WTC11 (cell line): ENCODE results near the gene RABGGTA. TPM values are rescaled to one million over a fixed set of nuclear protein-coding genes. Genes with fewer than 3 reads are reported as not detected.
A peak's percentile ranks its signal among the peaks of the same experiment; 100 is the strongest.

Experiments
- ATAC-seq: fragments of 200-7000 bp; cut with Tn5 transposase; 2 replicates; pipeline ENCODE4 v1.10.0; 2021; ENCODE audit warnings: mild to moderate bottlenecking, moderate library complexity
- CTCF ChIA-PET: fragments of 300-600 bp; sonication (Branson Sonifier 250); formaldehyde crosslinking; loops from one replicate; lab custom pipeline; 2021; ENCODE audit warnings: antibody characterized with exemption; lab: Charles Lee
- POLR2A ChIA-PET: fragments of 350-600 bp; sonication (Branson Sonifier 250); formaldehyde crosslinking; loops from one replicate; lab custom pipeline; 2021; ENCODE audit warnings: antibody characterized with exemption; lab: Charles Lee
- DNase-seq: peaks from one replicate; pipeline ENCODE4 v3.0.0; 2021; ENCODE audit warnings: low spot score
- H3K27ac Mint-ChIP-seq: 2 replicates; pipeline ENCODE4 v1.8.0; 2021; ENCODE audit warnings: mixed read lengths
- H3K27me3 Mint-ChIP-seq: 2 replicates; pipeline ENCODE4 v1.8.0; 2021; ENCODE audit warnings: low read depth, mild to moderate bottlenecking, moderate library complexity, mixed read lengths
- H3K36me3 Mint-ChIP-seq: 2 replicates; pipeline ENCODE4 v1.8.0; 2021; ENCODE audit warnings: mixed read lengths
- H3K4me1 Mint-ChIP-seq: 2 replicates; pipeline ENCODE4 v1.8.0; 2022; ENCODE audit warnings: mixed read lengths
- H3K4me3 Mint-ChIP-seq: 2 replicates; pipeline ENCODE4 v1.8.0; 2021; ENCODE audit warnings: mild to moderate bottlenecking, moderate library complexity, mixed read lengths
- H3K9me3 Mint-ChIP-seq: 2 replicates; pipeline ENCODE4 v1.8.0; 2021; ENCODE audit warnings: mixed read lengths
- ATF1 ChIP-seq: sonication (generic); formaldehyde crosslinking; IDR thresholded peaks from 2 replicates; pipeline ENCODE4 v1.8.1; 2023; ENCODE audit warnings: mild to moderate bottlenecking, moderate library complexity, missing genetic modification reagents
- EMX1 ChIP-seq: fragments of 250-450 bp; sonication (Bioruptor Pico); IDR thresholded peaks from 2 replicates; pipeline ENCODE4 v1.8.0; 2021; ENCODE audit warnings: mild to moderate bottlenecking
- ESRRA ChIP-seq: sonication (generic); formaldehyde crosslinking; IDR thresholded peaks from 2 replicates; pipeline ENCODE4 v1.8.1; 2022; ENCODE audit warnings: mild to moderate bottlenecking, missing genetic modification reagents, borderline replicate concordance
- GRHL2 ChIP-seq: fragments of 250-450 bp; sonication (Bioruptor Pico); IDR thresholded peaks from 2 replicates; pipeline ENCODE4 v1.8.0; 2022; ENCODE audit warnings: mild to moderate bottlenecking, moderate library complexity; ENCODE audit not compliant: insufficient replicate concordance, severe bottlenecking
- JUN ChIP-seq: sonication (generic); formaldehyde crosslinking; IDR thresholded peaks from 2 replicates; pipeline ENCODE4 v1.8.0; 2023; ENCODE audit warnings: mild to moderate bottlenecking, missing genetic modification reagents
- NFATC4 ChIP-seq: fragments of 250-450 bp; sonication (Bioruptor Pico); IDR thresholded peaks from 2 replicates; pipeline ENCODE4 v1.9.0; 2021; ENCODE audit warnings: mild to moderate bottlenecking
- RORB ChIP-seq: fragments of 250-450 bp; sonication (Bioruptor Pico); IDR thresholded peaks from 2 replicates; pipeline ENCODE4 v1.9.0; 2021; ENCODE audit warnings: mild to moderate bottlenecking
- SMAD4 ChIP-seq: sonication (generic); formaldehyde crosslinking; IDR thresholded peaks from 2 replicates; pipeline ENCODE4 v1.8.0; 2022; ENCODE audit warnings: mild to moderate bottlenecking, missing genetic modification reagents
- SP1 ChIP-seq: sonication (generic); formaldehyde crosslinking; conservative IDR thresholded peaks from 2 replicates; pipeline ENCODE4 v1.8.1; 2022; ENCODE audit warnings: missing genetic modification reagents
- TCF7 ChIP-seq: sonication (generic); formaldehyde crosslinking; IDR thresholded peaks from 2 replicates; pipeline ENCODE4 v1.8.0; 2022; ENCODE audit warnings: mild to moderate bottlenecking, low read depth, missing genetic modification reagents, moderate library complexity
- ZNF121 ChIP-seq: sonication (generic); formaldehyde crosslinking; IDR thresholded peaks from 2 replicates; pipeline ENCODE4 v1.8.0; 2023; ENCODE audit warnings: missing genetic modification reagents
- ZNF416 ChIP-seq: fragments of 250-450 bp; sonication (Bioruptor Pico); IDR thresholded peaks from 2 replicates; pipeline ENCODE4 v1.9.0; 2021; ENCODE audit warnings: mild to moderate bottlenecking, inconsistent platforms
- ZNF671 ChIP-seq: fragments of 250-450 bp; sonication (Bioruptor Pico); IDR thresholded peaks from 2 replicates; pipeline ENCODE4 v1.8.0; 2021; ENCODE audit warnings: mild to moderate bottlenecking
- total RNA-seq: library from RNA; stranded (reverse); gene quantifications from 3 replicates; pipeline ENCODE4 v1.2.3, GENCODE V29; 2021
- TF ChIP-seq, protein P1 (sequence below): sonication (generic); formaldehyde crosslinking; IDR thresholded peaks from 2 replicates; pipeline ENCODE4 v1.8.1; 2022; ENCODE audit warnings: mild to moderate bottlenecking, moderate library complexity, missing genetic modification reagents
- TF ChIP-seq, protein P2 (sequence below): sonication (generic); formaldehyde crosslinking; IDR thresholded peaks from 2 replicates; pipeline ENCODE4 v1.8.1; 2023; ENCODE audit warnings: mild to moderate bottlenecking, missing genetic modification reagents, borderline replicate concordance
- TF ChIP-seq, protein P3 (sequence below): sonication (generic); formaldehyde crosslinking; IDR thresholded peaks from 2 replicates; pipeline ENCODE4 v1.8.1; 2022; ENCODE audit warnings: low read depth, missing genetic modification reagents, borderline replicate concordance
- TF ChIP-seq, protein P4 (sequence below): sonication (generic); formaldehyde crosslinking; IDR thresholded peaks from 2 replicates; pipeline ENCODE4 v1.8.1; 2023; ENCODE audit warnings: mild to moderate bottlenecking, missing genetic modification reagents, moderate library complexity
- TF ChIP-seq, protein P5 (sequence below): sonication (generic); formaldehyde crosslinking; conservative IDR thresholded peaks from 2 replicates; pipeline ENCODE4 v1.8.1; 2022; ENCODE audit warnings: mild to moderate bottlenecking, missing genetic modification reagents
- TF ChIP-seq, protein P6 (sequence below): sonication (generic); formaldehyde crosslinking; IDR thresholded peaks from 2 replicates; pipeline ENCODE4 v1.8.1; 2023; ENCODE audit warnings: mild to moderate bottlenecking, missing genetic modification reagents
- TF ChIP-seq, protein P7 (sequence below): sonication (generic); formaldehyde crosslinking; IDR thresholded peaks from 2 replicates; pipeline ENCODE4 v1.8.0; 2022; ENCODE audit warnings: mild to moderate bottlenecking, missing genetic modification reagents

RABGGTA gene
- total RNA-seq, 1 experiment from 2014 or later, result 27.1 TPM

DNA sequence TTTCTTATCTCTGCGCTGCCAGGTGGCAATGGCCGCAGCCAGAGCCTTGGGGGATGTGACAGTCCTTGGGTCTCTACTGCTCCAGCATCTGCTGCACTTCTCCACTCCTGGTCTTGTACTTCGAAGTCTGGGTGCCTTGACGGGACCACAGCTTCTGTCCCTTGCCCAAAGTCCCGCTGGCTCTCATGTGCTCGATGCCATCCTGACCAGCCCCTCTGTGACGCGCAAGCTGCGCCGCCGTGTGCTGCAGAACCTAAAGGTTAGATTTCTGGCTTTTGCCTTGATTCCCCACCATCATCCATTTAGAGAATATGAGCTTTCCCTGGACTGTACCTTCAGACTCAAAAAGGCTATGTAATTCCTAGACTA lies 32.6 kb upstream of the RABGGTA start (continued):
- TF ChIP-seq, protein P1, sequence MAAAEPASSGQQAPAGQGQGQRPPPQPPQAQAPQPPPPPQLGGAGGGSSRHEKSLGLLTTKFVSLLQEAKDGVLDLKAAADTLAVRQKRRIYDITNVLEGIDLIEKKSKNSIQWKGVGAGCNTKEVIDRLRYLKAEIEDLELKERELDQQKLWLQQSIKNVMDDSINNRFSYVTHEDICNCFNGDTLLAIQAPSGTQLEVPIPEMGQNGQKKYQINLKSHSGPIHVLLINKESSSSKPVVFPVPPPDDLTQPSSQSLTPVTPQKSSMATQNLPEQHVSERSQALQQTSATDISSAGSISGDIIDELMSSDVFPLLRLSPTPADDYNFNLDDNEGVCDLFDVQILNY, result no peak
- TF ChIP-seq JUN (CRISPR knock-in tag) (no peak), SMAD4 (no peak), ZNF671 (CRISPR knock-in tag) (no peak), ATF1 (CRISPR knock-in tag) (no peak)
- TF ChIP-seq, protein P2, sequence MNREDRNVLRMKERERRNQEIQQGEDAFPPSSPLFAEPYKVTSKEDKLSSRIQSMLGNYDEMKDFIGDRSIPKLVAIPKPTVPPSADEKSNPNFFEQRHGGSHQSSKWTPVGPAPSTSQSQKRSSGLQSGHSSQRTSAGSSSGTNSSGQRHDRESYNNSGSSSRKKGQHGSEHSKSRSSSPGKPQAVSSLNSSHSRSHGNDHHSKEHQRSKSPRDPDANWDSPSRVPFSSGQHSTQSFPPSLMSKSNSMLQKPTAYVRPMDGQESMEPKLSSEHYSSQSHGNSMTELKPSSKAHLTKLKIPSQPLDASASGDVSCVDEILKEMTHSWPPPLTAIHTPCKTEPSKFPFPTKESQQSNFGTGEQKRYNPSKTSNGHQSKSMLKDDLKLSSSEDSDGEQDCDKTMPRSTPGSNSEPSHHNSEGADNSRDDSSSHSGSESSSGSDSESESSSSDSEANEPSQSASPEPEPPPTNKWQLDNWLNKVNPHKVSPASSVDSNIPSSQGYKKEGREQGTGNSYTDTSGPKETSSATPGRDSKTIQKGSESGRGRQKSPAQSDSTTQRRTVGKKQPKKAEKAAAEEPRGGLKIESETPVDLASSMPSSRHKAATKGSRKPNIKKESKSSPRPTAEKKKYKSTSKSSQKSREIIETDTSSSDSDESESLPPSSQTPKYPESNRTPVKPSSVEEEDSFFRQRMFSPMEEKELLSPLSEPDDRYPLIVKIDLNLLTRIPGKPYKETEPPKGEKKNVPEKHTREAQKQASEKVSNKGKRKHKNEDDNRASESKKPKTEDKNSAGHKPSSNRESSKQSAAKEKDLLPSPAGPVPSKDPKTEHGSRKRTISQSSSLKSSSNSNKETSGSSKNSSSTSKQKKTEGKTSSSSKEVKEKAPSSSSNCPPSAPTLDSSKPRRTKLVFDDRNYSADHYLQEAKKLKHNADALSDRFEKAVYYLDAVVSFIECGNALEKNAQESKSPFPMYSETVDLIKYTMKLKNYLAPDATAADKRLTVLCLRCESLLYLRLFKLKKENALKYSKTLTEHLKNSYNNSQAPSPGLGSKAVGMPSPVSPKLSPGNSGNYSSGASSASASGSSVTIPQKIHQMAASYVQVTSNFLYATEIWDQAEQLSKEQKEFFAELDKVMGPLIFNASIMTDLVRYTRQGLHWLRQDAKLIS (CRISPR knock-in tag), result no peak
- TF ChIP-seq, protein P3, sequence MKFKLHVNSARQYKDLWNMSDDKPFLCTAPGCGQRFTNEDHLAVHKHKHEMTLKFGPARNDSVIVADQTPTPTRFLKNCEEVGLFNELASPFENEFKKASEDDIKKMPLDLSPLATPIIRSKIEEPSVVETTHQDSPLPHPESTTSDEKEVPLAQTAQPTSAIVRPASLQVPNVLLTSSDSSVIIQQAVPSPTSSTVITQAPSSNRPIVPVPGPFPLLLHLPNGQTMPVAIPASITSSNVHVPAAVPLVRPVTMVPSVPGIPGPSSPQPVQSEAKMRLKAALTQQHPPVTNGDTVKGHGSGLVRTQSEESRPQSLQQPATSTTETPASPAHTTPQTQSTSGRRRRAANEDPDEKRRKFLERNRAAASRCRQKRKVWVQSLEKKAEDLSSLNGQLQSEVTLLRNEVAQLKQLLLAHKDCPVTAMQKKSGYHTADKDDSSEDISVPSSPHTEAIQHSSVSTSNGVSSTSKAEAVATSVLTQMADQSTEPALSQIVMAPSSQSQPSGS, result no peak

DNA sequence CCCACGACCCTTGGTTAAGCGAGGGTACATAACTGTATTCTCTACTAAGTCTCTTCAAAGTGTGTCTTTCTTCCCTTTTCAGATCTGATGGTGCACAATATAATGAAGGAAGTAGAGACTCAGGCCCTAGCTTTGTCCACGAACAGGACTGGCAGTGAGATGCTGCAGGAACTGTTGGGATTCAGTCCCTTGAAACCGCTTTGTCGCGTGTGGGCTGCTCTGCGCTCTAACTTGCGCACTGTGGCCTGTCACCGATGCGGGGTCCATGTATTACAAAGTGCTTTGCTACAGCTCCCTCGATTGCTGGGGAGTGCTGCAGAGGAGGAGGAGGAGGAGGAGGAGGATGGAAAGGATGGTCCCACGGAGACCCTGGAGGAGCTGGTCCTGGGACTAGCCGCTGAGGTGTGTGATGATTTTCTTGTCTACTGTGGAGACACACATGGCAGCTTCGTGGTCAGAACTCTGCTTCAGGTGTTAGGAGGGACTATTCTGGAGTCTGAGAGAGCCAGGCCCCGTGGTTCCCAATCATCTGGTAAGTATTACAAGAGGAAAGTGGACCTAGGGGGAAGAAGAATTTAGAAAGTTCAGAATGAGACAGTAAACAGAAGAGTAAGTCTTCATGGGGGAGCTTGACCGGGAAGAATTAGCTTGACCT lies 29.1 kb upstream of the RABGGTA start:
- ChIA-PET POLR2A (interaction anchor here (0.5 to 3.6 kb wide), 7 partner anchors 8 to 131 kb away, joined by 3 to 20 read pairs (median 8); partner anchors contain the start of genes CIDEB, LTB4R2, RABGGTA and TINF2), CTCF (interaction anchor here (0.6 to 8.2 kb wide), 17 partner anchors 7 to 242 kb away, joined by 3 to 165 read pairs (median 12); partner anchors contain the start of genes CHMP4A, CIDEB, IRF9 and LTB4R)
- no peak for ATAC-seq
- no peak overlapping the region; the same call in 1 of the 2 replicates for H3K27ac Mint-ChIP-seq
- H3K4me1 Mint-ChIP-seq, result peaks cover 19% of the 10 kb centered on the region
- DNase-seq, result no peak
- peak overlapping the region; percentile 91 for H3K4me3 Mint-ChIP-seq
- no peaks in the 10 kb centered on the region for H3K9me3 Mint-ChIP-seq
- H3K27me3 Mint-ChIP-seq, result 0 out of 2 replicates have a peak, but pooled peaks cover 3% of the 10 kb centered on the region
- peaks cover 38% of the 10 kb centered on the region for H3K36me3 Mint-ChIP-seq
- TF ChIP-seq GRHL2 (CRISPR knock-in tag), result no peak
- TF ChIP-seq, protein P4, sequence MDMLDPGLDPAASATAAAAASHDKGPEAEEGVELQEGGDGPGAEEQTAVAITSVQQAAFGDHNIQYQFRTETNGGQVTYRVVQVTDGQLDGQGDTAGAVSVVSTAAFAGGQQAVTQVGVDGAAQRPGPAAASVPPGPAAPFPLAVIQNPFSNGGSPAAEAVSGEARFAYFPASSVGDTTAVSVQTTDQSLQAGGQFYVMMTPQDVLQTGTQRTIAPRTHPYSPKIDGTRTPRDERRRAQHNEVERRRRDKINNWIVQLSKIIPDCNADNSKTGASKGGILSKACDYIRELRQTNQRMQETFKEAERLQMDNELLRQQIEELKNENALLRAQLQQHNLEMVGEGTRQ (CRISPR knock-in tag), result no peak
- TF ChIP-seq, protein P5, sequence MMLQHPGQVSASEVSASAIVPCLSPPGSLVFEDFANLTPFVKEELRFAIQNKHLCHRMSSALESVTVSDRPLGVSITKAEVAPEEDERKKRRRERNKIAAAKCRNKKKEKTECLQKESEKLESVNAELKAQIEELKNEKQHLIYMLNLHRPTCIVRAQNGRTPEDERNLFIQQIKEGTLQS (CRISPR knock-in tag), result no peak
- TF ChIP-seq, protein P6, sequence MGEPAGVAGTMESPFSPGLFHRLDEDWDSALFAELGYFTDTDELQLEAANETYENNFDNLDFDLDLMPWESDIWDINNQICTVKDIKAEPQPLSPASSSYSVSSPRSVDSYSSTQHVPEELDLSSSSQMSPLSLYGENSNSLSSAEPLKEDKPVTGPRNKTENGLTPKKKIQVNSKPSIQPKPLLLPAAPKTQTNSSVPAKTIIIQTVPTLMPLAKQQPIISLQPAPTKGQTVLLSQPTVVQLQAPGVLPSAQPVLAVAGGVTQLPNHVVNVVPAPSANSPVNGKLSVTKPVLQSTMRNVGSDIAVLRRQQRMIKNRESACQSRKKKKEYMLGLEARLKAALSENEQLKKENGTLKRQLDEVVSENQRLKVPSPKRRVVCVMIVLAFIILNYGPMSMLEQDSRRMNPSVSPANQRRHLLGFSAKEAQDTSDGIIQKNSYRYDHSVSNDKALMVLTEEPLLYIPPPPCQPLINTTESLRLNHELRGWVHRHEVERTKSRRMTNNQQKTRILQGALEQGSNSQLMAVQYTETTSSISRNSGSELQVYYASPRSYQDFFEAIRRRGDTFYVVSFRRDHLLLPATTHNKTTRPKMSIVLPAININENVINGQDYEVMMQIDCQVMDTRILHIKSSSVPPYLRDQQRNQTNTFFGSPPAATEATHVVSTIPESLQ, result no peak
- TF ChIP-seq ZNF121 (CRISPR knock-in tag), result no peak
- TF ChIP-seq ESRRA, result no peak
- TF ChIP-seq NFATC4 (CRISPR knock-in tag), result no peak
- no peak for TF ChIP-seq TCF7 (CRISPR knock-in tag)
- no peak for TF ChIP-seq ATF1 (CRISPR knock-in tag)
- TF ChIP-seq SP1 (CRISPR knock-in tag), result no peak
- no peak for TF ChIP-seq EMX1 (CRISPR knock-in tag)
- TF ChIP-seq, protein P7, sequence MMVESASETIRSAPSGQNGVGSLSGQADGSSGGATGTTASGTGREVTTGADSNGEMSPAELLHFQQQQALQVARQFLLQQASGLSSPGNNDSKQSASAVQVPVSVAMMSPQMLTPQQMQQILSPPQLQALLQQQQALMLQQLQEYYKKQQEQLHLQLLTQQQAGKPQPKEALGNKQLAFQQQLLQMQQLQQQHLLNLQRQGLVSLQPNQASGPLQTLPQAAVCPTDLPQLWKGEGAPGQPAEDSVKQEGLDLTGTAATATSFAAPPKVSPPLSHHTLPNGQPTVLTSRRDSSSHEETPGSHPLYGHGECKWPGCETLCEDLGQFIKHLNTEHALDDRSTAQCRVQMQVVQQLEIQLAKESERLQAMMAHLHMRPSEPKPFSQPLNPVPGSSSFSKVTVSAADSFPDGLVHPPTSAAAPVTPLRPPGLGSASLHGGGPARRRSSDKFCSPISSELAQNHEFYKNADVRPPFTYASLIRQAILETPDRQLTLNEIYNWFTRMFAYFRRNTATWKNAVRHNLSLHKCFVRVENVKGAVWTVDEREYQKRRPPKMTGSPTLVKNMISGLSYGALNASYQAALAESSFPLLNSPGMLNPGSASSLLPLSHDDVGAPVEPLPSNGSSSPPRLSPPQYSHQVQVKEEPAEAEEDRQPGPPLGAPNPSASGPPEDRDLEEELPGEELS (CRISPR knock-in tag), result no peak
- TF ChIP-seq ZNF416 (CRISPR knock-in tag), result no peak
- no peak for TF ChIP-seq RORB (CRISPR knock-in tag)
- TF ChIP-seq, protein P2 (CRISPR knock-in tag), result no peak
